Cardiac fibroblast (primary cell): ENCODE data around the gene CFAP97D2.

Source experiments
- DNase-seq, 2 donors: peaks; one replicate each; pipeline versions ENCODE4 v3.0.0 to v3.0.0-alpha.2; 2010; ENCODE audit warnings: low read depth in 2 of 2
- H3K4me3 ChIP-seq, 2 donors: replicated peaks in 1 of 2; 1 replicate in 1 of 2; 2 replicates in 1 of 2; pipeline ENCODE4 v1.5.1; 2011; ENCODE audit warnings: low read depth in 2 of 2, low read length in 2 of 2, mild to moderate bottlenecking in 2 of 2, moderate library complexity in 1 of 2
- CTCF ChIP-seq: IDR thresholded peaks from one replicate; pipeline ENCODE4 v1.5.1; 2011; ENCODE audit warnings: low read depth, mild to moderate bottlenecking, low read length, inconsistent platforms

Gene CFAP97D2

GRCh38 chr13:114224201-114224600 is 45.1 kb downstream of the CFAP97D2 start:
- no peak overlapping the region for H3K4me3 ChIP-seq
- TF ChIP-seq CTCF = no peak
- no peak for DNase-seq

GRCh38 chr13:114225610-114226009 is 46.6 kb downstream of the CFAP97D2 start:
- no peak for DNase-seq
- no peak for TF ChIP-seq CTCF
- no peak overlapping the region for H3K4me3 ChIP-seq

GRCh38 chr13:114226088-114226487 is 47.0 kb downstream of the CFAP97D2 start:
- H3K4me3 ChIP-seq = no peak overlapping the region
- no peak for DNase-seq
- TF ChIP-seq CTCF = no peak

GRCh38 chr13:114226699-114227323 is 47.8 kb downstream of the CFAP97D2 start:
- TF ChIP-seq CTCF = peak; percentile 92
- DNase-seq = peak; percentile 84 to 86
- no peak overlapping the region for H3K4me3 ChIP-seq

- H3K4me3 ChIP-seq = no peak overlapping the region
- TF ChIP-seq CTCF = no peak
- no peak for DNase-seq
These were observed 48.5 kb downstream of the CFAP97D2 start for GRCh38 chr13:114227528-114227927.

- no peak for TF ChIP-seq CTCF
- no peak overlapping the region for H3K4me3 ChIP-seq
- no peak for DNase-seq
These were observed 49.1 kb downstream of the CFAP97D2 start for GRCh38 chr13:114228176-114228575.

GRCh38 chr13:114229506-114229905 is 50.4 kb downstream of the CFAP97D2 start:
- TF ChIP-seq CTCF = no peak
- peak in 1 of 2 donors; percentile 20 for DNase-seq
- H3K4me3 ChIP-seq = no peak overlapping the region
